ENCODE measurements around the gene IFI35. TPM values are rescaled to one million over a fixed set of nuclear protein-coding genes. Genes with fewer than 3 reads are reported as not detected.
"Not testable (repeated sequence)": the region's sequence is repeated elsewhere in the genome, so short reads cannot be mapped to it uniquely, and the experiment has no call there.

IFI35 gene
- total RNA-seq, 1 experiment from 2014 or later = 19.7 TPM

GRCh38 chr17:42991471-42991870, 15.1 kb upstream of the IFI35 start:
- peaks cover 39% of the 10 kb centered on the region for H3K4me1 ChIP-seq (replicated peaks; ENCODE audit: insufficient read depth)
- H3K4me3 ChIP-seq = no peak overlapping the region
- TF ChIP-seq EZH2 (IDR thresholded peaks at IDR 0.05; ENCODE audit: low read depth) (no peak), CTCF (conservative IDR thresholded peaks at IDR 0.05) (no peak)
- H4K20me1 ChIP-seq (ENCODE audit: insufficient read depth) = 0 out of 2 replicates have a peak, but pooled peaks cover 8% of the 10 kb centered on the region
- POLR2A ChIA-PET (ENCODE audit: unreplicated experiment) = interaction anchor here (0.7 kb wide), 1 partner anchor 241 kb away, joined by 3 read pairs; no protein-coding TSS in a partner anchor
- H3K4me2 ChIP-seq = peak overlapping the region; percentile 61; the same call in 1 of the 2 replicates
- H3F3A ChIP-seq (ENCODE audit: insufficient read depth, low read depth) = peaks cover 52% of the 10 kb centered on the region
- H3K9me2 ChIP-seq (ENCODE audit: insufficient read depth) = no peaks in the 10 kb centered on the region
- no peak overlapping the region for H2AFZ ChIP-seq
- no TSS peak for BruUV-seq (replicated peaks)
- no peaks in the 10 kb centered on the region for H3K79me2 ChIP-seq (ENCODE audit: low read depth)
- no peak for DNase-seq
- CTCF ChIA-PET = no interaction called here
- H3K9me3 ChIP-seq (ENCODE audit: insufficient read depth, low read depth) = no peaks in the 10 kb centered on the region
- H3K36me3 ChIP-seq (ENCODE audit: low read depth) = peaks cover 43% of the 10 kb centered on the region
- intact Hi-C loops (cut with micrococcal nuclease; ENCODE audit: unreplicated experiment) = no loop called here
- no peaks in the 10 kb centered on the region for H3K27me3 ChIP-seq (ENCODE audit: insufficient read depth, low read depth)
- H3K27ac ChIP-seq = peak overlapping the region; percentile 79

GRCh38 chr17:42992872-42993271, 13.7 kb upstream of the IFI35 start:
- intact Hi-C loops (cut with micrococcal nuclease; ENCODE audit: unreplicated experiment) = no loop called here
- peaks cover 54% of the 10 kb centered on the region for H3F3A ChIP-seq (ENCODE audit: insufficient read depth, low read depth)
- H3K79me2 ChIP-seq (ENCODE audit: low read depth) = no peaks in the 10 kb centered on the region
- H2AFZ ChIP-seq = no peak overlapping the region
- peaks cover 32% of the 10 kb centered on the region for H3K36me3 ChIP-seq (ENCODE audit: low read depth)
- no peaks in the 10 kb centered on the region for H3K9me3 ChIP-seq (ENCODE audit: insufficient read depth, low read depth)
- no peak overlapping the region for H3K4me3 ChIP-seq
- H3K27ac ChIP-seq = no peak overlapping the region
- no peaks in the 10 kb centered on the region for H3K27me3 ChIP-seq (ENCODE audit: insufficient read depth, low read depth)
- BruUV-seq (replicated peaks) = no TSS peak
- H3K9me2 ChIP-seq (ENCODE audit: insufficient read depth) = no peaks in the 10 kb centered on the region
- no peak overlapping the region for H3K4me2 ChIP-seq
- DNase-seq = no peak
- peaks cover 47% of the 10 kb centered on the region for H3K4me1 ChIP-seq (replicated peaks; ENCODE audit: insufficient read depth)
- TF ChIP-seq CTCF (conservative IDR thresholded peaks at IDR 0.05) (no peak), EZH2 (IDR thresholded peaks at IDR 0.05; ENCODE audit: low read depth) (no peak)
- ChIA-PET POLR2A (ENCODE audit: unreplicated experiment) (no interaction called here), CTCF (no interaction called here)
- 0 out of 2 replicates have a peak, but pooled peaks cover 8% of the 10 kb centered on the region for H4K20me1 ChIP-seq (ENCODE audit: insufficient read depth)

- H3K27ac ChIP-seq; H3K9me2 ChIP-seq (ENCODE audit: insufficient read depth); H3K9me3 ChIP-seq (ENCODE audit: insufficient read depth, low read depth); CTCF ChIA-PET; H3K4me3 ChIP-seq; BruUV-seq (replicated peaks); H3K79me2 ChIP-seq (ENCODE audit: low read depth); H3K27me3 ChIP-seq (ENCODE audit: insufficient read depth, low read depth); DNase-seq; POLR2A ChIA-PET (ENCODE audit: unreplicated experiment); H4K20me1 ChIP-seq (ENCODE audit: insufficient read depth); H3K4me2 ChIP-seq; H2AFZ ChIP-seq; intact Hi-C loops (cut with micrococcal nuclease; ENCODE audit: unreplicated experiment): not testable (repeated sequence)
- H3K4me1 ChIP-seq (replicated peaks; ENCODE audit: insufficient read depth) = peaks cover 37% of the 10 kb centered on the region
- peaks cover 27% of the 10 kb centered on the region for H3K36me3 ChIP-seq (ENCODE audit: low read depth)
- peaks cover 51% of the 10 kb centered on the region for H3F3A ChIP-seq (ENCODE audit: insufficient read depth, low read depth)
Observed at GRCh38 chr17:42993913-42994312, 12.7 kb upstream of the IFI35 start.

Data from PC-9 (cell line).